Left ventricle myocardium inferior (tissue), 1 donor: ENCODE measurements around the gene KCNC2. TPM values are rescaled to one million over a fixed set of nuclear protein-coding genes. Genes with fewer than 3 reads are reported as not detected.

ENCODE experiments used
- DNase-seq: peaks from one replicate; pipeline ENCODE4 v3.0.0-alpha.2; 2020
- H3K27ac ChIP-seq: fragments of 200-600 bp; replicated peaks from 2 replicates; pipeline ENCODE4 v1.8.0; 2021
- H3K27me3 ChIP-seq: fragments of 200-600 bp; 2 replicates; pipeline ENCODE4 v1.8.0; 2021; ENCODE audit warnings: low read depth
- H3K36me3 ChIP-seq: fragments of 200-600 bp; 2 replicates; pipeline ENCODE4 v1.8.0; 2021
- H3K4me1 ChIP-seq: fragments of 200-600 bp; 2 replicates; pipeline ENCODE4 v1.8.0; 2021
- H3K4me3 ChIP-seq: fragments of 200-600 bp; 2 replicates; pipeline ENCODE4 v1.8.0; 2021; ENCODE audit warnings: mild to moderate bottlenecking, moderate library complexity
- H3K9me3 ChIP-seq: fragments of 200-600 bp; replicated peaks from 2 replicates; pipeline ENCODE4 v1.8.0; 2021
- intact Hi-C: fragments of 100-400 bp; cut with micrococcal nuclease; formaldehyde crosslinking; loops from one replicate; pipeline ENCODE4 v1.11.0; 2022
- total RNA-seq: library from RNA; stranded (reverse); fragmentation: NEBNext Ultra II Directional; extraction: Animal tissue kit (Norgen Biotek cat#: 25700); gene quantifications from one replicate; pipeline ENCODE4 v1.2.1, GENCODE V29; 2021
- TF ChIP-seq, protein P1 (sequence below): fragments of 200-600 bp; IDR thresholded peaks from 2 replicates; pipeline ENCODE4 v1.8.0; 2021; ENCODE audit warnings: antibody characterized with exemption, mild to moderate bottlenecking, borderline replicate concordance
- donor health status: DM: no; HTN: yes; CAD: no; lungs with severe emphysema.

KCNC2 gene
- total RNA-seq, 1 donor from 2014 or later, result not detected

DNA sequence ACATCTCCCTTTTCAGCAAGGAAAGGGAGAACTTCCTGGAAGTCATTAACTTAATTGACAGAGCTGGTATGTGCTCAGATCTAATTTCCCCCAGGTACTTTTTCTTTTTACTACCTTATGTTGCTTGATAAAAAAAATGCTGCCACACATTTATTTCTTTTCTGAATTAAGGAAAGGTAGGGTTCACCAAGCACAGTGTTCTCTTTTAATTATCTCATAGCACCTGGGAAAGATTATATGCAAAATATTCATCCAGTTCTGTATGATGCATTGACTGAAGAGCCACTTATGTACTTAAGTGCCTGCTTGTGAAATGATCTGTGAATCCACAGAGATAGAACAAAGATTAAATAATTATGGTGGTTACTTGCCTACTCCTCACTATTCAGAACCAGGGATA, 25.1 kb downstream of the KCNC2 start:
- no peaks in the 10 kb centered on the region for H3K9me3 ChIP-seq

DNA sequence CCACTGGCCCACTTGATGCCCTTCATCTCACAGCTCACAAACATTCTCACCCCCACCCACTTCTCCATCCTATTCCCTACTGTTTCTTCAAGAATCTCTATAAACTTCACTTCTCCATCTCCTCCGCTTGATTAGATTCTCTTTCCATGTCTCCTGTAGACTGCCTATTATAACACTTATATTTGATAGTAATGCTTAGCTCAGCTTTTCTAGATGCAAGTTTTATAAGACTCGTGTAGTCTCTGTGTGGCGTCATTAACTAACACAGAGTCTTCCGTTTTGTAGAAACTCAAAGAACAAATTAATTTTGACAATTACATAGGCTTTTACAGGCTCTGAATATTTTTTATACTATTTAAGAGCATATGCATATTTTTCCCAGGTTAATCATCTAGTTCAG, 25.7 kb downstream of the KCNC2 start:
- no peak for DNase-seq
- H3K9me3 ChIP-seq, result no peaks in the 10 kb centered on the region
- no peaks in the 10 kb centered on the region for H3K4me1 ChIP-seq
- intact Hi-C loops, result no loop called here
- H3K27me3 ChIP-seq, result no peaks in the 10 kb centered on the region
- TF ChIP-seq, protein P1, sequence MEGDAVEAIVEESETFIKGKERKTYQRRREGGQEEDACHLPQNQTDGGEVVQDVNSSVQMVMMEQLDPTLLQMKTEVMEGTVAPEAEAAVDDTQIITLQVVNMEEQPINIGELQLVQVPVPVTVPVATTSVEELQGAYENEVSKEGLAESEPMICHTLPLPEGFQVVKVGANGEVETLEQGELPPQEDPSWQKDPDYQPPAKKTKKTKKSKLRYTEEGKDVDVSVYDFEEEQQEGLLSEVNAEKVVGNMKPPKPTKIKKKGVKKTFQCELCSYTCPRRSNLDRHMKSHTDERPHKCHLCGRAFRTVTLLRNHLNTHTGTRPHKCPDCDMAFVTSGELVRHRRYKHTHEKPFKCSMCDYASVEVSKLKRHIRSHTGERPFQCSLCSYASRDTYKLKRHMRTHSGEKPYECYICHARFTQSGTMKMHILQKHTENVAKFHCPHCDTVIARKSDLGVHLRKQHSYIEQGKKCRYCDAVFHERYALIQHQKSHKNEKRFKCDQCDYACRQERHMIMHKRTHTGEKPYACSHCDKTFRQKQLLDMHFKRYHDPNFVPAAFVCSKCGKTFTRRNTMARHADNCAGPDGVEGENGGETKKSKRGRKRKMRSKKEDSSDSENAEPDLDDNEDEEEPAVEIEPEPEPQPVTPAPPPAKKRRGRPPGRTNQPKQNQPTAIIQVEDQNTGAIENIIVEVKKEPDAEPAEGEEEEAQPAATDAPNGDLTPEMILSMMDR, result no peak
- H3K36me3 ChIP-seq, result no peaks in the 10 kb centered on the region
- H3K27ac ChIP-seq, result no peak overlapping the region
- H3K4me3 ChIP-seq, result no peak overlapping the region

More for the DNA sequence above, 25.1 kb downstream of the KCNC2 start:
- TF ChIP-seq, protein P1, result no peak
- no peak overlapping the region for H3K27ac ChIP-seq
- H3K36me3 ChIP-seq, result no peaks in the 10 kb centered on the region
- H3K4me3 ChIP-seq, result no peak overlapping the region
- H3K4me1 ChIP-seq, result no peaks in the 10 kb centered on the region
- DNase-seq, result no peak
- intact Hi-C loops, result no loop called here
- no peaks in the 10 kb centered on the region for H3K27me3 ChIP-seq

DNA sequence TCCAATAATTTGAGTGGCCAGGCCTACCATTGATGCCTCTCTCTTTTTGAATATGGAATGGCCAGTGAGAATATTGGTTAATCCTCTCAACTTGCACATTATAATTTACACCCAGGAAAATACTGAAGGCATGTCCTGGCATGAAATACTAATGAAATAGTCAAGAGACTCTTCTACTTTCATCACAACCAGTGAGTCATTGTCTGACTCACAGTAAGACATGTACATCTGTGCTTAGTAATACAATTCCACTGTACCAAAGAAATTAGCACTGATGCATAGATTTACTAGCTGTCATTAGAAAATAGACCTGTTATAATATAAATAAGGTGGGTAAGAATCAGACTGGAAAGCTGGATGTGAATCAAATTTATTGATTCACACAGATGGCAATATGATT, 31.6 kb downstream of the KCNC2 start:
- Histone ChIP-seq H3K27ac (no peak overlapping the region), H3K4me1 (no peaks in the 10 kb centered on the region), H3K36me3 (no peaks in the 10 kb centered on the region), H3K9me3 (no peaks in the 10 kb centered on the region), H3K4me3 (no peak overlapping the region), H3K27me3 (no peaks in the 10 kb centered on the region)
- TF ChIP-seq, protein P1, result no peak
- DNase-seq, result no peak
- intact Hi-C loops, result no loop called here

DNA sequence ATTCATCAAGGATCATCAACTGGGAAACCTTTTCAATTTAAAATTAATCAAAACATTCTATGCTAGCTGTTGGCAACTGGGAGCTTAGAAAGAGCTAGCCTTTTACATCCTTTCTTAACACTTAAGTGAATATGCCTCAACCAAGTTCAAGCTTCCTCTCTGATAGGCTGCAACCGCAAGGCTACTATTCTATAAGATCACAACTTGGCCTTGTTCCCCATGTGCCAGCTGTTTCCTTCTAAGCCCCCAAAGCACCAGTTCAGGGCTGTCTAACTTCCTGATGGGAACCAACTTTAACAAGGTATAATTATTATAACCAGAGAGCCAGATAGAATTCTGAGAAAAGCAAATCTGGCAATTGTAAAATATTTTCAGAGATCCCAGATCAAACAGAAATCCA, 37.0 kb downstream of the KCNC2 start:
- TF ChIP-seq, protein P1, result no peak
- Histone ChIP-seq H3K36me3 (no peaks in the 10 kb centered on the region), H3K27ac (no peak overlapping the region), H3K9me3 (no peaks in the 10 kb centered on the region), H3K4me3 (no peak overlapping the region), H3K4me1 (no peaks in the 10 kb centered on the region), H3K27me3 (no peaks in the 10 kb centered on the region)
- intact Hi-C loops, result no loop called here
- DNase-seq, result no peak

DNA sequence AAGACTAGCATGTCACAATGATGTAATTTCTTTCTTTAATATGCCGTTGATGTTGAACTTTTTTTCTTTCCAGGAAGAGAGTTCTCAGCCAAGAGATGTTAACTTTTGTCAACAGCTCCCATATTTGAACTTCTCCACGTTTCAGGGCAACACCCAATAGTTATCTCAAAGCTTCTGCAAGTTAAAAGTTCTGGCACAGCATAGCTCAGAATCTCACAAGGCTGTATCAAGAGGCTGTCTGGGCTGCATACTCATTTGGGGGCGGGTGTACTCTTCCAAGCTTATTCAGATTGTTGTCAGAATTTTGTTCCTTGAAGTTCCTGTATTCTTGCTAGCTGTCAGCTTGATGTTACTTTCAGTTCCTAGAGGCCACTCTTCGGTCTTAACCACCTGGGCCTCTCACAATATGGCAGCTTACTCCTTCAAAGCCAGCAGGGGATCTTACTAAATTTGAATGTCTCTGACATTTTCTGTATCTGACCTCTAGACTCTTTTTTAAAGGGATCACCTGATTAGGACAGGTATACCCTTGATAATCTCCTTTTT, 38.9 kb downstream of the KCNC2 start:
- no peak for DNase-seq
- Histone ChIP-seq H3K36me3 (no peaks in the 10 kb centered on the region), H3K4me3 (no peak overlapping the region), H3K27me3 (no peaks in the 10 kb centered on the region), H3K9me3 (no peaks in the 10 kb centered on the region), H3K4me1 (no peaks in the 10 kb centered on the region), H3K27ac (no peak overlapping the region)
- intact Hi-C loops, result no loop called here
- TF ChIP-seq, protein P1, result no peak

DNA sequence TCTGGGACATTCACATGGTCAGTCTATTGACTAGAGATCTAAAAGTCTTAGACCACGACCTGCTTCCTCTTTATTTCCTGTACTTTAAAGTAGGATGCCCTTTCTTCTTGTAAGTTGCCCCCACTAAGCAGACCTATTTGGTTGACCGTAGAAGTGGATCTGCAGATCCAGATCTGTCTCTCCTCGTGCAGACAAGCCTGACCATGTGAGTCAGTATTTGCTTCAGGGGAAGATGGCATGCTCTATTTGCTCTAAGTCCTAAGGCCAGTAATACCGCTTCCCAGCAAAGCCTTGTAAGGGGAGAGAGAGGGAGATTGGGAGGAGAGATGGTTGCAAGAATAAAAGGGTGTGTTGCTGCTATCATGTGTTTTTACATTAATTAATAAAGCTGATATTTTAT, 46.8 kb downstream of the KCNC2 start:
- Histone ChIP-seq H3K4me3 (no peak overlapping the region), H3K9me3 (no peaks in the 10 kb centered on the region), H3K36me3 (no peaks in the 10 kb centered on the region), H3K27ac (no peak overlapping the region), H3K4me1 (no peaks in the 10 kb centered on the region), H3K27me3 (no peaks in the 10 kb centered on the region)
- intact Hi-C loops, result no loop called here
- DNase-seq, result no peak
- TF ChIP-seq, protein P1, result no peak
